Ovary (tissue), 3 donors: ENCODE results near the gene GULP1.

Experiments
- EP300 ChIP-seq: sonication (generic); formaldehyde crosslinking; IDR thresholded peaks from one replicate; pipeline ENCODE4 v1.6.1; 2017; ENCODE audit warnings: antibody characterized with exemption
- POLR2A ChIP-seq: fragments of 450-650 bp; IDR thresholded peaks from one replicate; pipeline ENCODE4 v1.6.1; 2017; ENCODE audit warnings: antibody characterized with exemption, mild to moderate bottlenecking, moderate library complexity
- TF ChIP-seq, protein P1 (sequence below), 3 donors: fragments of 450-650 bp in 2 of 3; fragments of 200-600 bp in 1 of 3; IDR thresholded peaks; one replicate each; pipeline versions ENCODE4 v1.5.1 to v1.8.0; 2016 to 2022; ENCODE audit warnings: antibody characterized with exemption in 3 of 3, mild to moderate bottlenecking in 1 of 3
- donor health status: DM: no; HTN: no; CAD: no.

DNA sequence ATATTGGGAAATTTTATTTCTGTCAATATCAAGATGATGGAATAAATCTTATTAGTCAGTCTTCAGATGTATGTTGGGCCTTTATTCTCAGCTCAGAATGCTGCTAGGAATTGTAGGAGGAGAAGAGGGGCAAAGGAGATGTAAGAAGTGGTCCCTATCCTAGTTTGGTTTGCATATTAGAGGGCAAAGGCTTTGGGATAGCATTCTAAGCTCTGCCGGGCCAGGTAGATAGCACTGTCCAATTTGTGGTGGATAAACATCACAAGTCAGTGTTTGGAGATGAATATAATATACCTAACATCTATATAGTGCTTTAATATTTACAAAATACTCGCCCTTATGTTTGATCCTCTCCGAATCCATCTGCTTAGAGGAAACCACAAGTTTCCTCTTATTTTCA is 149.2 kb downstream of the GULP1 start:
- TF ChIP-seq, protein P1, sequence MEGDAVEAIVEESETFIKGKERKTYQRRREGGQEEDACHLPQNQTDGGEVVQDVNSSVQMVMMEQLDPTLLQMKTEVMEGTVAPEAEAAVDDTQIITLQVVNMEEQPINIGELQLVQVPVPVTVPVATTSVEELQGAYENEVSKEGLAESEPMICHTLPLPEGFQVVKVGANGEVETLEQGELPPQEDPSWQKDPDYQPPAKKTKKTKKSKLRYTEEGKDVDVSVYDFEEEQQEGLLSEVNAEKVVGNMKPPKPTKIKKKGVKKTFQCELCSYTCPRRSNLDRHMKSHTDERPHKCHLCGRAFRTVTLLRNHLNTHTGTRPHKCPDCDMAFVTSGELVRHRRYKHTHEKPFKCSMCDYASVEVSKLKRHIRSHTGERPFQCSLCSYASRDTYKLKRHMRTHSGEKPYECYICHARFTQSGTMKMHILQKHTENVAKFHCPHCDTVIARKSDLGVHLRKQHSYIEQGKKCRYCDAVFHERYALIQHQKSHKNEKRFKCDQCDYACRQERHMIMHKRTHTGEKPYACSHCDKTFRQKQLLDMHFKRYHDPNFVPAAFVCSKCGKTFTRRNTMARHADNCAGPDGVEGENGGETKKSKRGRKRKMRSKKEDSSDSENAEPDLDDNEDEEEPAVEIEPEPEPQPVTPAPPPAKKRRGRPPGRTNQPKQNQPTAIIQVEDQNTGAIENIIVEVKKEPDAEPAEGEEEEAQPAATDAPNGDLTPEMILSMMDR (IDR thresholded peaks at IDR 0.05): no peak
- TF ChIP-seq POLR2A: no peak
- no peak for TF ChIP-seq EP300
